Right cardiac atrium (tissue), 5 donors: ENCODE data around the gene DNAH17. TPM values are rescaled to one million over a fixed set of nuclear protein-coding genes. Genes with fewer than 3 reads are reported as not detected.
A peak's percentile ranks its signal among the peaks of the same experiment; 100 is the strongest.

Experiments
- ATAC-seq, 2 donors: fragments of 200-7000 bp; cut with Tn5 transposase; one replicate each; pipeline versions ENCODE4 v1.8.0 to v1.9.1; 2020; ENCODE audit warnings: moderate library complexity in 2 of 2, mild to moderate bottlenecking in 1 of 2
- DNase-seq, 3 donors: peaks; one replicate each; pipeline ENCODE4 v3.0.0-alpha.2; 2020
- H3K27ac ChIP-seq: one replicate; pipeline ENCODE4 v1.5.1; 2013; ENCODE audit warnings: mild to moderate bottlenecking, low read length, control low read depth, moderate library complexity
- H3K27me3 ChIP-seq: one replicate; pipeline ENCODE4 v1.6.1; 2013; ENCODE audit not compliant: control insufficient read depth, insufficient read depth
- H3K4me1 ChIP-seq: one replicate; pipeline ENCODE4 v1.6.1; 2013; ENCODE audit warnings: low read length; ENCODE audit not compliant: control insufficient read depth, insufficient read depth
- H3K4me3 ChIP-seq: one replicate; pipeline ENCODE4 v1.5.1; 2013; ENCODE audit warnings: low read length, control low read depth
- H3K9me3 ChIP-seq: one replicate; pipeline ENCODE4 v1.6.1; 2013; ENCODE audit warnings: low read length; ENCODE audit not compliant: control insufficient read depth
- WGBS: extraction: QIAGEN DNeasy Blood & Tissue Kit; methylation state at CpG from one replicate; pipeline ENCODE4 v1.1.7; 2013; 5-methylcytosine and 5-hydroxymethylcytosine counted together
- intact Hi-C, 4 donors: fragments of 100-400 bp; cut with DNase I; formaldehyde crosslinking; loops; one replicate each; pipeline versions ENCODE4 v1.11.0 to v1.14.0; 2022 to 2023
- polyA plus RNA-seq: library from polyadenylated mRNA; stranded (reverse); fragments of 200-250 nt; gene quantifications from one replicate; pipeline ENCODE4 v1.2.3, GENCODE V29; 2013
- total RNA-seq, 4 donors: library from RNA; stranded (reverse); fragmentation: NEBNext Ultra II Directional; extraction: Animal tissue kit (Norgen Biotek cat#: 25700); gene quantifications; one replicate each; pipeline ENCODE4 v1.2.1, GENCODE V29; 2021
- donor health status: healthy with polysubstance abuse.
- donor health status: DM: no; HTN: yes; CAD: no.
- donor health status: DM: no; HTN: no; CAD: no.
- donor health status: DM: no; HTN: yes; CAD: no; lungs with severe emphysema.
- donor health status: DM: yes; HTN: yes; CAD: no.

DNAH17 gene
- total and polyA plus RNA-seq, 5 donors = 0.06 to 0.28 (median 0.19) TPM; not detected in 1

DNA sequence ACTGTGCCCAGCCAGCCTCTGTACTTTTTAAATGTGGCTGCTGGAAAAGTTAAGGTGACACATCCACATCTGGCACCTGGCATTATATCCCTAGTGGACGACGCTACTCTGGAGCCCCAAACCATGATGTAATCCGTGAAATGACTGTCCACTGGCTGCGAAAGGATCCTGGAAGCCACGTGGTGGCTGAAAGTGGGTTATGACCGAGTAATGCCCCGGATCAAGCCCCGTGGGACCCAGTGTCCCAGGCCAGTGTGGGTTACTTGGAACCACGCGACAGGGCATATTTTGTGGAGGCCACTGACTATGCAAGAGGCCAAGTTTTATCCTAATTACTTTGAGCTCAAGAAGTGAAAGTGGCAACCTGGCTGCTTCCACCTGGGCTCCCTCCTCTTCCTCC is 119.1 kb downstream of the DNAH17 start:
- DNase-seq (no peak), ATAC-seq (no peak)
- H3K9me3 ChIP-seq = no peaks in the 10 kb centered on the region
- no peaks in the 10 kb centered on the region for H3K4me1 ChIP-seq
- H3K27me3 ChIP-seq = no peaks in the 10 kb centered on the region
- H3K4me3 ChIP-seq = no peak overlapping the region
- 77% methylated on average over 10 of the region's 10 CpGs for WGBS
- intact Hi-C loops = no loop called here
- no peak overlapping the region for H3K27ac ChIP-seq

DNA sequence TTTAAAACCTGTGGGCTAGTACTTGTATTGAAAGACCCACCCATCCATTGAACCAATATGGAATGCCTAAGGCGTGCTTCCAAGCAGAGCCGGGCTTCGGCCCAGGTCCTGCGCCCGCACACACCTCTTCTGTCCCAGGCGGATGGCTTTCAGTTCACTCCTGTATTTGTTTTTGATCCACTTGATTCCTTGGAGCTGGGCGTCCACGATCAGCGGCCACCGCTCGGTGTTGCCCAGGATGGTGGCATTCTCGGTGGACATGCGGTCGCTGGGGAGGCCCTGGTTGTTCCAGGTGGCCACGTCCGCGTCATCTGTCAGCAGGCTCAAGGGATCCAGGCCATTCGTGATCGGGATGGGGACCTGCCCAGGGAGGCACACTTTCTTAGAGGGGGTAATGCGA is 122.8 kb downstream of the DNAH17 start:
- ATAC-seq (no peak), DNase-seq (no peak)
- no peaks in the 10 kb centered on the region for H3K9me3 ChIP-seq
- no peaks in the 10 kb centered on the region for H3K4me1 ChIP-seq
- WGBS = 95% methylated on average over 20 of the region's 20 CpGs
- no peaks in the 10 kb centered on the region for H3K27me3 ChIP-seq
- no peak overlapping the region for H3K27ac ChIP-seq
- intact Hi-C loops = no loop called here
- H3K4me3 ChIP-seq = no peak overlapping the region

DNA sequence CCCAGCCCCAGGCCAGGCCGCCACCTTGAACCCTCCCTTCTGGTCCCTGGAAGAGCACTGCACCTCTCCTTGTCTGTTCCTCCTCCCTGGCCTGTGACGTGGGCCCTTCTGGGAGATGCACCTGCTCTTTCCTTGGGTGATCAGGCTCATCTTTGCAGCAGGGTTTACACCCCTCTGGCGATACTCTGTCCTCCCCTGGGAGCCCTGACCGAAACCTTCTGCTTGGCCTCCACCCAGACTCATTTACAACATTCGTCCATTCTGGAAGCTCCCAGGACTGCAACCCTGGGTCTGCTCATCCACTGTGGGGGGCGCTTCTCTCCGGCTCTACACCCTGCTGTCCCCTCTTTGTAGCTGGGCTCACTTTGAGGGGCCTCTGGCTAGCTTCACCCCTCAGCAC is 125.4 kb downstream of the DNAH17 start:
- no peaks in the 10 kb centered on the region for H3K27me3 ChIP-seq
- H3K9me3 ChIP-seq = no peaks in the 10 kb centered on the region
- WGBS = 89% methylated on average over 7 of the region's 7 CpGs
- DNase-seq = no peak
- no peak for ATAC-seq
- no peak overlapping the region for H3K27ac ChIP-seq
- no peaks in the 10 kb centered on the region for H3K4me1 ChIP-seq
- no peak overlapping the region for H3K4me3 ChIP-seq
- intact Hi-C loops = no loop called here

DNA sequence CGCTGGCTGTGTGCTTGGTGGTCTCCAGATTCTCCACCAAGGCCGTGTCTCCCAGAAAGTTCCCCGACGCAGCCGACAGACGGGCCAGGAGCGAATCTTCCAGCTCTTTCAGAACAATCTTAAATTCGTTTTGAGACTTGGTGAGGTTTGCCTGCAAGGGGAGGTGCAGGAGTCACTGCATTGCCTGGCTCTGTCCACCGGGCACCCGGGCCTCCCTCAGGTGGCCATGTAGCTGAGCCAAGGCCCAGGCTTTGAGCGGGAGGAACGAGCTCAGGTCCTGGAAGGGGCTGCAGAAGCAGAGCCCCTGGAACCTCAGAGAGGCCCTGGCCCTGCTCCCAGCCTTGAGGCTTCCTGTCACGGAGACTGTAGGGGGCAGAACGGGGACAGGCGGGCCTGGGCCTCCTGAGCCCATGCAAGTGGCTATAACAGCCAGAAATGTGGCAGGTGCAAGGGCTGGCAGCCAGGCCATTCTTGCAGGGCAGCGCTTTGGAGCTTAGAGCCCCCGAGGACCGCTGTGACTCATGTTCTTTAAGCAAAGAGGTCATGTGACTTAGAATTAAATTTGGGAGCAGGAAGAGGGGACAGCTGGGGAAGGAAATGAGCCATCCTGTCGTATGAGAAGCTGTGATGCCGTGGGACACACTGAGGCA is 126.4 kb downstream of the DNAH17 start:
- no peaks in the 10 kb centered on the region for H3K9me3 ChIP-seq
- ATAC-seq (no peak), DNase-seq (peak in 1 of 3 donors; percentile 28)
- no peaks in the 10 kb centered on the region for H3K4me1 ChIP-seq
- intact Hi-C loops = no loop called here
- no peak overlapping the region for H3K27ac ChIP-seq
- WGBS = 59% methylated on average over 20 of the region's 20 CpGs
- no peaks in the 10 kb centered on the region for H3K27me3 ChIP-seq
- no peak overlapping the region for H3K4me3 ChIP-seq

DNA sequence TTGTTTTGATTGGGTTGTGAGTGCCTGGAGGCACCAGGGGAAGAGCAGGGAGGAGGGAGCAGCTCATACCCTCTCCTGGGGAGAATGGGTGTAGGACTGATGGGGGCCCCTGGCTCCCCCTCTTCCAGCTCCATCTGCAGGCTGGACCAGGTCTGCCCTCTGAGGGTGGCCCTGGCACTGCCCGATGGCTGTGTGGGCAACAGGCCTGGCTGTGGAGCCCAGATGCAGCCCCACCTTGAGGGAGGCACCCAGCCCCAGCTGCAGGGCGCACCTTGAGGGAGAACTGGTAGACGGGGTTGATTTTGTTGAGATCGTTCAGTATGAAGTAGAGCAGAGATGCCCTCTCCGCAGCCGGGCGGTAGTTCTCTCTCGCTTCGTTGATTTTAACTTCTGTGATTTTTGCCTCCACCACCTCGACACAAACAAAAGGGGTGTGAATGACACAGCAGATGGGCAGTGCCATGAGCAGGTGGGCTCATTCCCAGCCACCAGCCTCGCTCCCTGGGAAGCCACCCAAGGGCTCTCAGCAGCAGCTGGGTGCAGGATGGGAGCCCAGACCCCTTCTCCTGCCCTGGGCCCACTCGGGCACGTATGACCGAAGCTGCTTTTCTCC is 127.1 kb downstream of the DNAH17 start:
- Histone ChIP-seq H3K9me3 (no peaks in the 10 kb centered on the region), H3K4me1 (no peaks in the 10 kb centered on the region), H3K27ac (no peak overlapping the region), H3K4me3 (no peak overlapping the region), H3K27me3 (no peaks in the 10 kb centered on the region)
- WGBS = 93% methylated on average over 14 of the region's 14 CpGs
- ATAC-seq (no peak), DNase-seq (no peak)
- intact Hi-C loops = no loop called here

DNA sequence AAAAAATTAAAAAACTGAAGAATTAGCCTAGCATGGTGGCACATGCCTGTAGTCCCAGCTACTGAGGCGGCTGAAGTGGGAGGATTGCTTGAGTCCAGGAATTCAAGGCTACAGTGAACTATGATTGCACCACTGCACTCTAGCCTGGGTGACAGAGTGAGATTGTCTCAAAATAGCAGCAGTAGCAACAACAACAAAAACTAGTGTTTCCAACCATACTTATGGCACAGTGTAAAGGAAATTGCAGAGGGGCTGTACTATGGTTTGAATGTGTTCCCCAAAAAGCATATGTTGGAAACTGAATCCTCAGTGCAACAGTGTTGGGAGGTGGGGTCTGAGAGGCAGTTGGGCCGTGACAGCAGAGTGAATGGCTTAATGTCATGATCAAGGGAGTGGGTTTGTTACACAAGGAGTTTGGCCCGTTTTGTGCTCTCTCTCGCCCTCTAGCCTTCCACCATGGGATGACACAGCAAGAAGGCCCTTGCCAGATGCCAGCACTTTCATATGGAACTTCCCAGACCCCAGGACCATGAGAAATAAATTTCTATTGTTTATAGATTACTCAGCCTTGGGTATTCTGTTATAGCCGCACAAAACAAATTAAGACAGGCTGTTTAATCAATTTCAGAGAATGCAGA is 128.7 kb downstream of the DNAH17 start:
- H3K27me3 ChIP-seq = no peaks in the 10 kb centered on the region
- ATAC-seq (no peak), DNase-seq (no peak)
- H3K4me1 ChIP-seq = no peaks in the 10 kb centered on the region
- H3K4me3 ChIP-seq = no peak overlapping the region
- no peak overlapping the region for H3K27ac ChIP-seq
- 73% methylated on average over 5 of the region's 5 CpGs for WGBS
- no peaks in the 10 kb centered on the region for H3K9me3 ChIP-seq
- intact Hi-C loops = no loop called here

DNA sequence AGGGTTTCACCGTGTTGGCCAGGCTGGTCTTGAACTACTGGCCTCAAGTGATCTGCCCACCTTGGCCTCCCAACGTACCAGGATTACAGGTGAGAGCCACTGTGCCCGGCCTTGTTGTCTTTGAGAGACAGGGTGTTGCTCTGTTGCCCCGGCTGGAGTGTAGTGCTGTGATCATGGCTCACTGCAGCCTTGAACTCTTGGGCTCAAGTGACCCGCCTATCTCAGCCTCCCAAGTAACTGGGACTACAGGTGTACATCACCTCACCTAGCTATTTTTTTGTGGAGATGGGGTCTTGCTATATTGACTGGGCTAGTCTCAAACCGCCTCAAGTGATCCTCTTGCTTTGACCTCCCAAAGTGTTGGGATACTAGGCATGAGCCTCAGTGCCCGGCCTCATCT is 130.4 kb downstream of the DNAH17 start:
- no peak for ATAC-seq
- Histone ChIP-seq H3K27ac (no peak overlapping the region), H3K9me3 (no peaks in the 10 kb centered on the region), H3K4me3 (no peak overlapping the region), H3K4me1 (peaks cover 3% of the 10 kb centered on the region), H3K27me3 (no peaks in the 10 kb centered on the region)
- WGBS = 95% methylated on average over 7 of the region's 7 CpGs
- DNase-seq = no peak
- intact Hi-C loops = no loop called here

DNA sequence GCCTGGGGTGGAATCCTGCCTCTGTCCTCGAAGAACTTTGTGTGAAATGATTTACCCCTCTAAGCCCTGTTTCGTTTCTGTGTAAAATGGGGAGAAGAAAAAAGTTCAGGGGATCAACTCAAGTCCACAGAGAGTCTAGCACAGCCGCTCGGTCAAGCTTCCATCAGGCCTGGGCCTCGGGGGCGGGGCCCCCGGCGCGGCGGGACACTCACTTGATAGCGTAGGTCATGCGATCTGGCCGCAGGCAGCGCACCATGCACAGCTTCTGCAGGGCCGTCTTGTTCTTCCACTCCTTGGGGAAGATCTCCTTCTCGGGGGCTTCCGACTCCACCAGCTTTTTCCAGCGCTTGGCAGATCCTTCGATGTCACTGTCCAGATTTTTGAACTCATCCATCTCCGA is 132.8 kb downstream of the DNAH17 start:
- Histone ChIP-seq H3K27me3 (no peaks in the 10 kb centered on the region), H3K4me3 (no peak overlapping the region), H3K4me1 (peaks cover 3% of the 10 kb centered on the region), H3K27ac (no peak overlapping the region), H3K9me3 (no peaks in the 10 kb centered on the region)
- intact Hi-C loops = no loop called here
- no peak for ATAC-seq
- peak in 2 of 3 donors; percentile 25 to 53 for DNase-seq
- WGBS = 87% methylated on average over 20 of the region's 20 CpGs

DNA sequence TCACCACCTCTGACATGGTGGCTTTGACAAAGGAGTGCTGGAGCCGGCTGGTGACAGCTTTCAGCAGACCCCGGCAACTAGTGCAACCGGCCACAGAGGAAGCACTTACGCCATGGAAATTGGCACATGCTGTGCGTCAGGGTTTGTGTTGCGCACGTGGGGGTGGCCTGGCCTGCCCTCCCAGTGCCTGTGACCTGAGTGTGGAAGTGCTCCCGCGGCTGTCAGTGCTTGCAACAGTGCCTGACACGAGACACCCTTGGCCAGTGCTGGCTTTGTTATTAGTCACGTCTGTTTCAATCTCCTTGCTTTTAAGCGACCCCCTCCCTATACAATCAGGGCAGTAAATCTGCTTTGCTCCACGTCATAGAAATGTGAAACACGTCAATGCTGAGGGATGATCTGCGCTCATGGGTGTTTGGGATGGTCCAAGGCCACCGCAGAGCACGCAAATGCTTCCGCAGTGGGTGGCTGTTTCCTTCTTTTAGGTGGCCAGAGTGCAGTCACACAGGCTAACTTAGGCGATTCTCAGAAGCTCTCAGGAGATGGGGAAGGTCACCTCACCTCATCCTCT is 134.5 kb downstream of the DNAH17 start:
- ATAC-seq (peak; percentile 87 to 92), DNase-seq (peak; percentile 89 to 91 (median 90))
- intact Hi-C loops = no loop called here
- 35% methylated on average over 19 of the region's 19 CpGs for WGBS
- Histone ChIP-seq H3K4me3 (no peak overlapping the region), H3K27me3 (no peaks in the 10 kb centered on the region), H3K9me3 (no peaks in the 10 kb centered on the region), H3K4me1 (peaks cover 3% of the 10 kb centered on the region), H3K27ac (no peak overlapping the region)

DNA sequence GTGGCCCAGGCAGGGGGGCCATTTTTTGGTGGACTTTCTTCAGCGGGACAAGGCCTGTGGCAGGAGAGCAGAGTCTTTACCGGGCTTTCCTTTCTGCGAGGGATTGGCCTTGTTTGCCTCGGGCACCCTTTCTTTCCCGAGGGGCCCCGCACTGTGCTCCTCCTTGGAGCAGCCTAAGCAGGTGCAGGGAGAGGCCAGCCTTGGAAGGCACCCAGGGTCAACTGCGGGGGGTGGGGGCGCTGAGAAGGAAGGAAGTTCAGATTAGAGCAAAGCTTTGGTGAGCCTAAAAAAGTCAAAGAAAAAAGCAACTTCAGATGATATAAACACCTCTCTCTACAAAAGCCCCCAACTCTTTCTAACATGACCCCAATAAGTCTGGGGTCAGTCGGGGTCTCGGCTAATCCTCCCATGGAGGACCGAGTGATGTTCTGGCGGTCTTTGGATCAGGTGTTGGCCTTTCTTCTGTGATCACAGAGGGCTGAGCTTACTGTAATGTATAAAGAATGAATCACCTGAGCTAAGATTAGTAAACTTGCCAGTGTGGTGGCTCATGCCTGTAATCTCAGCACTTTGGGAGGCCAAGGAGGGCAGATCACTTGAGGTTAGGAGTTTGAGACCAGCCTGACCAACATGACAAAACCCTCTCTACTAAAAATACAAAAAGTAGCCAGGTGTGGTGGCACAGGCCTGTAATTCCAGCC is 135.8 kb downstream of the DNAH17 start:
- DNase-seq (peak in 1 of 3 donors; percentile 12), ATAC-seq (no peak)
- H3K4me1 ChIP-seq = peaks cover 3% of the 10 kb centered on the region
- no peak overlapping the region for H3K27ac ChIP-seq
- intact Hi-C loops = no loop called here
- WGBS = 76% methylated on average over 12 of the region's 12 CpGs
- H3K9me3 ChIP-seq = no peaks in the 10 kb centered on the region
- H3K4me3 ChIP-seq = no peak overlapping the region
- H3K27me3 ChIP-seq = no peaks in the 10 kb centered on the region
